ENCODE measurements around the gene KATNB1.

KATNB1 gene

GRCh38 chr16:57797526-57798266 is 62.1 kb downstream of the KATNB1 start:
- DNase-seq, result no peak

DNA sequence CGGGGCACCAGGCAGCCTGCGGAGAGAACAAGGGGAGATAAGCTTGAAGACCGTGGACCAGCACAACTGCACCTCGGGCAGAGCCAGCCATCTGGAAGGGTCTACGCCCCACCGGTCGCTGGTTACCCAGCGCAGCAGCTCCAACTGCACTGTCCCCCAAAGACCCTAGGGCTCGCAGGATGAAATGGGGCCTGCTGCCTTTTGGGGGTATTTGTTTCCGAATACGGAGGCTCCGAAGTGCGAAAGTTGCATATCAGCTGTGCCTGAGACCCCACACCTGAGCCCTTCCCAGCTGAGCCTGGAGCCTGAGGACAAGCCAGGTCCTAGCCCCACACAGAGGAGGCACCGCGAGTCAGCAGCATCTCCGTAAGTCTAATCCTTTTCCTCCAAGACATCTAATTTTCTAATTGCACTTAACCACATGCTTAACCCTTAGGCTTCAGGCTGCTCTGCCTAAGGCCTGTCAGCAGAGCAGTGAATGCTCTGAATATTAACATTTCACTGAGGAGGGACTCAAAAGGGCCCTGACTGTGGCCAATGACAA is 62.8 kb downstream of the KATNB1 start:
- DNase-seq, result no peak

- DNase-seq, result no peak
Observed at GRCh38 chr16:57798953-57799599, 63.5 kb downstream of the KATNB1 start.

- no peak for DNase-seq
Observed at GRCh38 chr16:57799600-57800199, 64.1 kb downstream of the KATNB1 start.

GRCh38 chr16:57800200-57801097 is 64.9 kb downstream of the KATNB1 start:
- DNase-seq, result no peak

GRCh38 chr16:57801098-57801808 is 65.7 kb downstream of the KATNB1 start:
- peak in 1 of 2 experiments; percentile 44 for DNase-seq

GRCh38 chr16:57801809-57802340 is 66.3 kb downstream of the KATNB1 start:
- DNase-seq, result peak in 1 of 2 experiments; percentile 27

GRCh38 chr16:57802341-57803133 is 67.0 kb downstream of the KATNB1 start, which contains the start of gene KIFC3:
TSS of gene KIFC3 (minus strand) at chr16:57802491. CDS start at chr16:57798243, 4,248 bp downstream.
- peak; percentile 40 to 48 for DNase-seq

DNA sequence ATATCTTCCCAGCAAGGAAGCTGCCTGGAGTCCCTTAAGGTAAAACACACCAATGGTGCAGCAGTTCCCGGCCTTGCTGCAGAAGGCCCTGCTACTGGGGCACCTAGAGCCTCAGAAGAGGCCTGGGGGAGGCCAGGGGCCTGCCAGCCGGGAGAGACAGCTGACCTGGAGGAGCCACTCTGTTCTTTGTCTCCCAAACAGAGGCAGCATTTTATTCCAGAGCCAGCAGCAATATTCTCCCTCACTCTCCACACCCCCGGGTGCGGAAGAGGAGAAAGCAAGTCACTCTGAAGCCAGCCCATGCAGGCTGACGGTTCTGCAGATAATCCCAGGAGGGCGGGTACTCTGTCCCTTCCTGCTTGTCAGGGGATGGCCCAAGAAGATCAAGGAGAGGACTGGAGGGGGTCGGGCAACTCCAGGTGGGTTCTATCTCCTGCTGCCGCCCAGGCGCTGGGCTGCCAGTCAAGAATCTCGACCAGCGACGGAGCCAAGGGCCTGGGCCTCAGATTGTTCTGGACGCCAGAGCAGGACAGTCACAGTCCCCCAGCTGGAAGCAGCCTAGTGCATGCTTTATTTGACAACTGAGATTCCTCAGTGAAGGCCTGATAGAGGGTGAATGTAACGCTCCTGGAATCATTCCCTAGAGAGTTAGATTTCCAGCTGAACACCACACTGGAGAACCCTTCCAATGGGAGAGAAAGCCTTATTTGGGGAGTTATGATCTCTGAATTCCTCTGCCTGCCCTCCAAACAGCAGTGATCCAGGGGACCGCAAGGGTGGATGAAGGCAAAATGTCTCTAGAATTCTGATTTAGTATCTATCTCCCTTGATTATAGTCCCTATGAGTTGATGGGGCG is 67.8 kb downstream of the KATNB1 start:
- no peak for DNase-seq

DNA sequence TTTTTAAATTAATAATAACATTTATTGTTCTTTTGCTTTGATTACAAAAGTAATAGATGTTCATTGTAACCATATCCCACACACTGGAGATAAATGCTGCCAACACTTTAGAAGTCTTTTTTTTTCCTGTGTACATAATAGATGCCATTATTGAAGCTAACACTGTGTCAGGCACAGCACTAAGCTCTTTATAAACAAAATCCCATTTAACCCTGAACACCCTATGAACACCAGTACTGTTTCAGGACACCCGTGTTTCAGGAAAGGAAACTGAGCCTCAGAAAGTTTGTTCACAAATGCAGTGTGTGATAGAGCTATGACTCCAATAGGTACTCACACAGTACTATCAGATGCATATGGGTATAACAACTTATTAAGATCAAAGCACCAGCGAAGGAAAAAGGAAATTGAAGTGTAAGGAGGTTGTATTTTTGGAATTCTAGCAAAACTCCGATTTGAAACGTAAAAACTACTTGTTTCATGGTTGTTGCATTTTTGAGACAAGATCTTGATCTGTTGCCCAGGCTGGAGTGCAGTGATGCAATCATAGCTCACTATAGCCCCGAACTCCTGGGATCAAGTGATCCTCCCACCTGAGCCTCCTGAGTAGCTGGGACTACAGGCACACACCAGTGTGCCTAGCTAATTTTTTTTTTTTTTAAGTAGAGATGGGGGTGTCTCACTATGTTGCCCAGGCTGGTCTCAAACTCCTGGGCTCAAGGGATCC is 68.7 kb downstream of the KATNB1 start:
- no peak for DNase-seq

DNA sequence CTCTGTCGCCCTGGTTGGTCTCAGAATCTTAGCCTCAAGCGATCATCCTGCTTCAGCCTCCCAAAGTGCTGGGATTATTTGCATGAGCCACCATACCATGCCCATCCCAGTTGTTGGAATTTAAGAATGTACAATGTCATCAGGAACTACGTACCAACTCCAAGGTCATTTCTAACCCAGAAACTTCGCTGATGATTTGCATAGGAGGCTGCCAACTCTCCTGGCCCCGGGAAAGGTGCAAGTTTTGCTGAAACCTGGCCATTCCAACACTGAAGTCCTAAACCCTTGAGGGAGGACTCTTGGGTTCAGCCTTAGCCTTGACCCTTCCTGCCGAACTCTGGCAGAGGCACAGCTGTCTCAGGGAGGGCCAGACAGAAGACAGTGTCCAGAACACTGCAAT is 69.6 kb downstream of the KATNB1 start:
- no peak for DNase-seq
